ENCODE data around the gene POC1B. TPM values are rescaled to one million over a fixed set of nuclear protein-coding genes. Genes with fewer than 3 reads are reported as not detected.

Gene POC1B
- total and polyA plus RNA-seq, 2 donors (not counting 3 experiments of a cell fraction or from before 2014, with no cell fraction given) = 7.1 to 18.2 TPM

DNA sequence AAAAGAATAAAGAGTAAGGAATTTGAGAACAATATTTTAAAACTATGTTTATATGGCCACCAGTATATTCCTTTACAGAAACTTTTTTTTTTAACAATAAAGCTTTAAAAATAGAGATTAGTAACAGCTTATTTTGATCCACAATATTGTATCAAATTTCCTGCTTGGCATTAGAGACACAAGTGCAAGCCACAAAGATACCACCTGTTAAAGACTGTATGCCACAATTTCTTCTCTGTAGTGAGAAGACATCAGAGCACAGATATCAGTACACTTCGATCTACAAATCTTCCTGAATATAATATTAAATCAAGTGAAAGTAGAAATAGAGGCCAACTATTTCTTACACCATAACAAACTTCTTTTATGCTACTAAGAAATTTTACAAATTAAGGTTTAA is 69.3 kb downstream of the POC1B start:
- Histone ChIP-seq H3K9me3 (replicated peaks; ENCODE audit: control insufficient read depth, insufficient read depth, low read length) (no peaks in the 10 kb centered on the region), H2AFZ (ENCODE audit: low read depth, low read length) (no peak overlapping the region), H4K20me1 (replicated peaks; ENCODE audit: control insufficient read depth, extremely low read depth, insufficient read depth, low read length) (no peaks in the 10 kb centered on the region), H3K27ac (ENCODE audit: insufficient read depth, low read depth, low read length) (no peak overlapping the region), H3K79me2 (ENCODE audit: control insufficient read depth, insufficient read depth, low read length) (no peaks in the 10 kb centered on the region), H3K4me3 (replicated peaks in 1 of 3; ENCODE audit: insufficient read depth in 1 of 3, low read depth in 1 of 3, low read length in 3 of 3) (no peak overlapping the region), H3K9me1 (replicated peaks; ENCODE audit: control insufficient read depth, extremely low read depth, insufficient read depth, low read length) (no peaks in the 10 kb centered on the region), H3K4me1 (ENCODE audit: control insufficient read depth, extremely low read depth, insufficient read depth, low read length) (peaks cover 52% of the 10 kb centered on the region), H3K36me3 (ENCODE audit: control insufficient read depth in 2 of 2, extremely low read depth in 1 of 2, insufficient read depth in 2 of 2, low read length in 2 of 2) (no peaks in the 10 kb centered on the region), H3K27me3 (ENCODE audit: control insufficient read depth in 2 of 2, insufficient read depth in 2 of 2, low read length in 2 of 2) (no peaks in the 10 kb centered on the region), H3K9ac (replicated peaks; ENCODE audit: extremely low read depth, insufficient read depth, low read length) (no peak overlapping the region), H3K4me2 (ENCODE audit: insufficient read depth, low read length) (no peak overlapping the region)
- TF ChIP-seq POLR2A (IDR thresholded peaks at IDR 0.05; ENCODE audit: low read depth, low read length) (no peak), FOS (IDR thresholded peaks at IDR 0.05; ENCODE audit: borderline replicate concordance, insufficient read depth, low read length) (no peak), EZH2 (IDR thresholded peaks at IDR 0.05; ENCODE audit: borderline replicate concordance, low read depth, low read length, severe bottlenecking) (no peak), GATA2 (IDR thresholded peaks at IDR 0.05; ENCODE audit: insufficient read depth, insufficient read length, low read depth, low read length) (no peak), POLR2AphosphoS5 (IDR thresholded peaks at IDR 0.05; ENCODE audit: insufficient read depth, low read depth, low read length) (no peak), JUN (IDR thresholded peaks at IDR 0.05; ENCODE audit: borderline replicate concordance, insufficient read depth, insufficient read length, low read depth) (no peak), MYC (IDR thresholded peaks at IDR 0.05; ENCODE audit: low read depth, low read length) (no peak)
- TF ChIP-seq, protein P1, sequence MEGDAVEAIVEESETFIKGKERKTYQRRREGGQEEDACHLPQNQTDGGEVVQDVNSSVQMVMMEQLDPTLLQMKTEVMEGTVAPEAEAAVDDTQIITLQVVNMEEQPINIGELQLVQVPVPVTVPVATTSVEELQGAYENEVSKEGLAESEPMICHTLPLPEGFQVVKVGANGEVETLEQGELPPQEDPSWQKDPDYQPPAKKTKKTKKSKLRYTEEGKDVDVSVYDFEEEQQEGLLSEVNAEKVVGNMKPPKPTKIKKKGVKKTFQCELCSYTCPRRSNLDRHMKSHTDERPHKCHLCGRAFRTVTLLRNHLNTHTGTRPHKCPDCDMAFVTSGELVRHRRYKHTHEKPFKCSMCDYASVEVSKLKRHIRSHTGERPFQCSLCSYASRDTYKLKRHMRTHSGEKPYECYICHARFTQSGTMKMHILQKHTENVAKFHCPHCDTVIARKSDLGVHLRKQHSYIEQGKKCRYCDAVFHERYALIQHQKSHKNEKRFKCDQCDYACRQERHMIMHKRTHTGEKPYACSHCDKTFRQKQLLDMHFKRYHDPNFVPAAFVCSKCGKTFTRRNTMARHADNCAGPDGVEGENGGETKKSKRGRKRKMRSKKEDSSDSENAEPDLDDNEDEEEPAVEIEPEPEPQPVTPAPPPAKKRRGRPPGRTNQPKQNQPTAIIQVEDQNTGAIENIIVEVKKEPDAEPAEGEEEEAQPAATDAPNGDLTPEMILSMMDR (IDR thresholded peaks at IDR 0.05; ENCODE audit: extremely low read depth in 1 of 2, insufficient read depth in 1 of 2, low read depth in 1 of 2, low read length in 2 of 2) = no peak
- TF ChIP-seq, protein P2, sequence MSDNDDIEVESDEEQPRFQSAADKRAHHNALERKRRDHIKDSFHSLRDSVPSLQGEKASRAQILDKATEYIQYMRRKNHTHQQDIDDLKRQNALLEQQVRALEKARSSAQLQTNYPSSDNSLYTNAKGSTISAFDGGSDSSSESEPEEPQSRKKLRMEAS (IDR thresholded peaks at IDR 0.05; ENCODE audit: insufficient read depth, insufficient read length) = no peak
- intact Hi-C loops (cut with micrococcal nuclease) (no loop called here), dilution Hi-C loops (cut with MboI; ENCODE audit: extremely low pct_ligation_motif_present, low sequenced_read_pairs) (loop anchor here (25.0 kb wide), 2 partner anchors 119 to 419 kb away; no protein-coding TSS in a partner anchor)
- ChIA-PET CTCF (interaction anchor here (1.4 to 8.2 kb wide), 2 partner anchors 104 to 437 kb away, joined by 5 to 163 read pairs; partner anchors contain the start of gene DUSP6), POLR2A (interaction anchor here (0.6 kb wide), 1 partner anchor 109 kb away, joined by 3 read pairs; no protein-coding TSS in a partner anchor)
- BruUV-seq (replicated peaks) = no TSS peak
- DNase-seq (ENCODE audit: low read depth, low spot score) (no peak), FAIRE-seq (no peak)

All from endothelial cell of umbilical vein (primary cell).